Effector memory CD4-positive, alpha-beta T cell (primary cell): ENCODE measurements around the gene MLIP.

Source experiments
- DNase-seq, 3 donors: peaks; one replicate each; pipeline ENCODE4 v3.0.0-alpha.2; 2020
- H3K27ac ChIP-seq: 2 replicates; pipeline ENCODE4 v1.7.0; 2013; ENCODE audit warnings: mild to moderate bottlenecking, low read length, moderate library complexity; ENCODE audit not compliant: insufficient read depth, poor library complexity, severe bottlenecking
- H3K27me3 ChIP-seq: replicated peaks from 2 replicates; pipeline ENCODE4 v1.7.0; 2013; ENCODE audit warnings: mild to moderate bottlenecking, low read length; ENCODE audit not compliant: insufficient read depth, control insufficient read depth, poor library complexity, severe bottlenecking
- H3K36me3 ChIP-seq: 2 replicates; pipeline ENCODE4 v1.7.0; 2013; ENCODE audit warnings: mild to moderate bottlenecking, low read length, moderate library complexity; ENCODE audit not compliant: control insufficient read depth, insufficient read depth
- H3K4me1 ChIP-seq: 2 replicates; pipeline ENCODE4 v1.7.0; 2013; ENCODE audit warnings: low read length, mild to moderate bottlenecking; ENCODE audit not compliant: control insufficient read depth, insufficient read depth, poor library complexity, severe bottlenecking
- H3K4me3 ChIP-seq: 2 replicates; pipeline ENCODE4 v1.7.0; 2013; ENCODE audit warnings: low read length, low read depth, mild to moderate bottlenecking; ENCODE audit not compliant: insufficient read depth, poor library complexity, severe bottlenecking
- H3K9me3 ChIP-seq: 2 replicates; pipeline ENCODE4 v1.7.0; 2013; ENCODE audit warnings: mild to moderate bottlenecking, low read length, moderate library complexity; ENCODE audit not compliant: control insufficient read depth

The MLIP gene

DNA sequence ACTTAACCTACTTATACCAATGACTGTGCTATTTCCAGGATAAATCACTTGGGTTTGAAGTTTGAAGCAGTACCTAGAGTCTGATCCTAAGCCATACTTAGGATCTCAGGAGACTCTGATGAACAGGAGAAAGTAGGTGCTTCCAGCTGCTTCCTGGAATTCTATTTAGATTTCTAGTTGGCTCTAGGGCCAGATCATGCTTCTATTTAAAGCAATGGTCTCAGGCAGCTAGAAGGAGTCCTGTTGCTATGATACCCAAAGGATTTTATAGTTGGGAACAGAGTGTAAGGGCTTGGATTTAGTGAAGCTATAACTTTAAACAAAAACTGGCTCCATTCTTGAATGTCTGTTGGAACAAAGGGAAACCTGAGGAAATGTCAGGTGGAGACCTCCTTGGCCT is 144.6 kb downstream of the MLIP start:
- Histone ChIP-seq H3K9me3 (no peaks in the 10 kb centered on the region), H3K36me3 (no peaks in the 10 kb centered on the region), H3K4me3 (no peak overlapping the region), H3K27me3 (no peaks in the 10 kb centered on the region), H3K27ac (no peak overlapping the region), H3K4me1 (no peaks in the 10 kb centered on the region)
- DNase-seq = no peak

GRCh38 chr6:54260025-54260424 is 148.8 kb downstream of the MLIP start:
- Histone ChIP-seq H3K9me3 (no peaks in the 10 kb centered on the region), H3K36me3 (no peaks in the 10 kb centered on the region), H3K4me3 (no peak overlapping the region), H3K27me3 (no peaks in the 10 kb centered on the region), H3K27ac (no peak overlapping the region), H3K4me1 (no peaks in the 10 kb centered on the region)
- no peak for DNase-seq

DNA sequence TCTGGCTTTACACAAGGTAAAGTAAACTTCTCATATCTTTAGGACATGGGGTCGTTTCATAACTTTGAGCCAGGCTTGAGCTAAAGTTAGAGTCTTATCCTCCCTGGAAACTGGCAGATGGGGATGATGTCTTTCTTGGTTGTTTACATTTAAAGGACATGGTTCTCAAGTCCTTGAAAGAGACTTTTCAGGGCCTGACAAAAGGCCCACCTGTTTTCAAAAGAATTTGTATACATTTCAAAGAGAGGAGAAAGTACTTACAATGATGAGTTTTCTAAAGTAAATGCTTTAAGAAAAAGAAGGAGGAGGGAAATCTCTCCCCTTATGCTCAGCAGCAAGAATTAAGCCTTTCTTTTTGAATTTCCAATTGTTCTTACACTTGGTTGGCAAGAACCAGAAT is 151.3 kb downstream of the MLIP start:
- no peaks in the 10 kb centered on the region for H3K27me3 ChIP-seq
- H3K36me3 ChIP-seq = no peaks in the 10 kb centered on the region
- no peak overlapping the region for H3K4me3 ChIP-seq
- H3K4me1 ChIP-seq = no peaks in the 10 kb centered on the region
- no peak overlapping the region for H3K27ac ChIP-seq
- H3K9me3 ChIP-seq = no peaks in the 10 kb centered on the region
- DNase-seq = no peak

- H3K9me3 ChIP-seq = no peaks in the 10 kb centered on the region
- H3K4me1 ChIP-seq = no peaks in the 10 kb centered on the region
- DNase-seq = no peak
- H3K27ac ChIP-seq = no peak overlapping the region
- H3K27me3 ChIP-seq = no peaks in the 10 kb centered on the region
- no peaks in the 10 kb centered on the region for H3K36me3 ChIP-seq
- H3K4me3 ChIP-seq = no peak overlapping the region
Measured at GRCh38 chr6:54262971-54263370, 151.7 kb downstream of the MLIP start.

GRCh38 chr6:54264581-54265272 is 153.5 kb downstream of the MLIP start:
- H3K36me3 ChIP-seq = no peaks in the 10 kb centered on the region
- H3K27ac ChIP-seq = no peak overlapping the region
- no peak for DNase-seq

GRCh38 chr6:54266400-54266923 is 155.2 kb downstream of the MLIP start:
- H3K4me1 ChIP-seq = no peaks in the 10 kb centered on the region
- H3K4me3 ChIP-seq = no peak overlapping the region
- H3K27me3 ChIP-seq = no peaks in the 10 kb centered on the region
- no peak for DNase-seq
- no peaks in the 10 kb centered on the region for H3K9me3 ChIP-seq
- H3K27ac ChIP-seq = no peak overlapping the region
- no peaks in the 10 kb centered on the region for H3K36me3 ChIP-seq

More at GRCh38 chr6:54264581-54265272, 153.5 kb downstream of the MLIP start:
- no peaks in the 10 kb centered on the region for H3K9me3 ChIP-seq
- H3K4me1 ChIP-seq = no peaks in the 10 kb centered on the region
- H3K4me3 ChIP-seq = no peak overlapping the region
- H3K27me3 ChIP-seq = no peaks in the 10 kb centered on the region

- Histone ChIP-seq H3K4me3 (no peak overlapping the region), H3K27ac (no peak overlapping the region), H3K27me3 (no peaks in the 10 kb centered on the region), H3K36me3 (no peaks in the 10 kb centered on the region), H3K4me1 (no peaks in the 10 kb centered on the region), H3K9me3 (no peaks in the 10 kb centered on the region)
- no peak for DNase-seq
Measured at GRCh38 chr6:54267798-54268197, 156.6 kb downstream of the MLIP start.

- no peaks in the 10 kb centered on the region for H3K9me3 ChIP-seq
- no peak overlapping the region for H3K27ac ChIP-seq
- no peak overlapping the region for H3K4me3 ChIP-seq
- no peaks in the 10 kb centered on the region for H3K27me3 ChIP-seq
- no peaks in the 10 kb centered on the region for H3K4me1 ChIP-seq
- H3K36me3 ChIP-seq = no peaks in the 10 kb centered on the region
- no peak for DNase-seq
Measured at GRCh38 chr6:54273214-54273820, 162.1 kb downstream of the MLIP start.

DNA sequence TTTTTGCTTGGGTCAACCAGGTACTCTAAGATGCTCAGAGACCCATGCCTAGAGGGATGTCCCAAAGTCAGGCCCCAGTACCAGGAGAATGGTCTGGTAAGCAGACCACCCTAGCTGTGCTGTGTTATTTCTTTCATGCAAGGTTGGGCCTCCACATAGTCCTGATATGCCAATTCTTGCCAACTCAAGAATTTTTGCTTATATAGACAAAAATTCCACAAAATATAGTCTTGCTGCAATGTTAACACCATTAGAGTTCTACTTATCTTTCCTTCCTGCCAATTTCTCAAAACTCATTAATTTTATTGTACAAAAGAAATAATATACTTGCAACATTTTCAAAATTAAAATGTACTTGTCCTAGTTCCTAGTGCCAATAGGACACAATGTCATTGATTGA is 163.1 kb downstream of the MLIP start:
- Histone ChIP-seq H3K27me3 (no peaks in the 10 kb centered on the region), H3K36me3 (no peaks in the 10 kb centered on the region), H3K4me3 (no peak overlapping the region), H3K9me3 (no peaks in the 10 kb centered on the region), H3K4me1 (no peaks in the 10 kb centered on the region), H3K27ac (no peak overlapping the region)
- no peak for DNase-seq

GRCh38 chr6:54282186-54282585 is 170.9 kb downstream of the MLIP start:
- no peak overlapping the region for H3K4me3 ChIP-seq
- no peak for DNase-seq
- H3K27me3 ChIP-seq = no peaks in the 10 kb centered on the region
- H3K9me3 ChIP-seq = no peaks in the 10 kb centered on the region
- no peaks in the 10 kb centered on the region for H3K36me3 ChIP-seq
- H3K27ac ChIP-seq = no peak overlapping the region
- no peaks in the 10 kb centered on the region for H3K4me1 ChIP-seq
